GM12865 (cell line): ENCODE results near the gene CREB3L2.

Source experiments
- DNase-seq: peaks from one replicate; pipeline ENCODE4 v3.0.0; 2010; ENCODE audit warnings: low read depth
- H3K4me3 ChIP-seq: 2 replicates; pipeline ENCODE4 v1.5.1; 2011; ENCODE audit warnings: mild to moderate bottlenecking, low read depth, low read length, control low read depth
- CTCF ChIP-seq: IDR thresholded peaks from 2 replicates; pipeline ENCODE4 v1.5.1; 2011; ENCODE audit warnings: low read length, control low read depth, low read depth, inconsistent platforms; ENCODE audit not compliant: insufficient read depth; ENCODE audit errors: missing control alignments

CREB3L2 gene

DNA sequence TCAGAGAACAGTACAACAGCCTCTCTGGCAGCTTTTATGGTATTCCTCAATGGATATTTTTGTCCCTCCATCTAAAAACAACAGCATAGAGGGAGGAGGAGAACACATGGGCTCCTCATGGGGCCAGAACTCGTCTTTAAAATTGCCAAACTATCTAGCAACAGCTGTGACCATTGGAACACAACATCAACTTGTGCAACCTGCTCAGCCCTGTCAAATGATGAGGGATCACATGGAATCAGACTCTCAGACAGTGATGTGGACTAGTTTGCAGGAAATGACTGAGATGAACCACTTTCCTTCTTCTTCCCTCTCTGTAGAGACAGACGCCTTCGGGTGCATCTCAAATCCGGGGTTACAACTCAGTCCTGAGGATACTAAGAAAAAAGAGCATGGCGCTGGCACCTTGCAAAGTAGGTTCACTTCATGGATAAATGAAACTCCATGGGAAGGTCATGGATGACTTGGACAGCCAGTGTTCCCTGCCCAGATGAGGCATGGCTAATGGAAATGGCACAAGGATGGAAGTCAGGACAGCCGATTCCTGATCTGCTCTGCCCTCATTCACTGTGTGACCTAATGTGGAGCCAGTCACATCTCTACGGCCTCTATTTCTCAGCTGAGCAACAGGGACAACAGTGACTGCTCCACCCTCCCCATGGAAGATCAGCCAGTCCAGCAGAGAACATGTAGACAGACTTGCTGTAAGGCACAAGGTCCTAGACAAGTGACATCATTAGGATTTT, 130.5 kb downstream of the CREB3L2 start:
- no peak for TF ChIP-seq CTCF
- no peak overlapping the region for H3K4me3 ChIP-seq
- DNase-seq = no peak

- no peak for DNase-seq
- TF ChIP-seq CTCF = no peak
- no peak overlapping the region for H3K4me3 ChIP-seq
Observed at GRCh38 chr7:137870684-137871083, 131.2 kb downstream of the CREB3L2 start.

DNA sequence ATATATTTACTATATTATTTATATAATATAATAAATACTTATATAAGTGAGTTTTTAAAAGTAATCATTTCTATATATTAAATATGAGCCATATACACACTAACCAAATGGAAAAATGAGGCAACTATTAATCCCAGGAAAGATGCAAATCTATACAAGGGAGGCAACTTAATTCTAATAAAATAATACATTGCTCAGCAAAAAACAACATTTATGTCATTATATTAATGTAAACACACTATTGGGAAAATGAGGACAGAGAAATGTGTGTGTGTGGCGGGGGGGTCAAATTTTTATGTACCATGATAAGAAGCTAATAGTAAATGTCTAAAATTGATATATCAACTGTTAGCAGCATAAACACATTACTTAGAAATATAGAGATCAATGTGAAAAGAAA, 131.8 kb downstream of the CREB3L2 start:
- DNase-seq = no peak
- no peak overlapping the region for H3K4me3 ChIP-seq
- TF ChIP-seq CTCF = no peak

- DNase-seq = no peak
- TF ChIP-seq CTCF = no peak
- H3K4me3 ChIP-seq = no peak overlapping the region
Observed at GRCh38 chr7:137869260-137869659, 132.6 kb downstream of the CREB3L2 start.

GRCh38 chr7:137867289-137867688, 134.6 kb downstream of the CREB3L2 start:
- no peak for DNase-seq
- H3K4me3 ChIP-seq = no peak overlapping the region
- TF ChIP-seq CTCF = no peak

- no peak overlapping the region for H3K4me3 ChIP-seq
- DNase-seq = no peak
- no peak for TF ChIP-seq CTCF
Observed at GRCh38 chr7:137865764-137866163, 136.1 kb downstream of the CREB3L2 start.

- TF ChIP-seq CTCF = no peak
- H3K4me3 ChIP-seq = no peak overlapping the region
- DNase-seq = no peak
Observed at GRCh38 chr7:137862964-137863363, 138.9 kb downstream of the CREB3L2 start.
